Retinal pigment epithelial cell (primary cell): ENCODE measurements around the gene NRP1.

ENCODE experiments used
- DNase-seq: peaks from one replicate; pipeline ENCODE4 v3.0.0-alpha.2; 2010; ENCODE audit warnings: low read depth
- H3K4me3 ChIP-seq: 2 replicates; pipeline ENCODE4 v1.5.1; 2011; ENCODE audit warnings: mild to moderate bottlenecking, low read length, control low read depth, moderate library complexity
- TF ChIP-seq, protein P1 (sequence below): conservative IDR thresholded peaks from 2 replicates; pipeline ENCODE4 v1.5.1; 2011; ENCODE audit warnings: low read depth, low read length, control low read depth, inconsistent platforms

The NRP1 gene

DNA sequence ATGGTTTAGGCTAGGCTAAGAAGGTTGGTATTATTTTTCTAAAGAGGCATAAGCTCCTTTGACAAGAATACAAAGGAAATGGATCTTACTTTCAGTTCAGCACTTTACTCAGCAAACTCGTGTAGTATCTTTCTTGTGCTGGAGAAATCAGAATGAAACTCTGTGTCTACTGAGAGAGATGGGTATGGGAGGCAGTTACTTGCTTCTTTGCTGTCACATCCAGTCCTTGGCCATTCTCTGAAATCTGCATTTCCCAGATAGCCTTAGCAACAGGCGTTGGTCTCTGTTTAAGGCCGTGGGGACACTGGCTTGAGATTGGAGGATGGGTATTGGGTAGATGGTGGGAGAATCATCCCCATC is 180.5 kb downstream of the NRP1 start:
- no peak for DNase-seq
- TF ChIP-seq, protein P1, sequence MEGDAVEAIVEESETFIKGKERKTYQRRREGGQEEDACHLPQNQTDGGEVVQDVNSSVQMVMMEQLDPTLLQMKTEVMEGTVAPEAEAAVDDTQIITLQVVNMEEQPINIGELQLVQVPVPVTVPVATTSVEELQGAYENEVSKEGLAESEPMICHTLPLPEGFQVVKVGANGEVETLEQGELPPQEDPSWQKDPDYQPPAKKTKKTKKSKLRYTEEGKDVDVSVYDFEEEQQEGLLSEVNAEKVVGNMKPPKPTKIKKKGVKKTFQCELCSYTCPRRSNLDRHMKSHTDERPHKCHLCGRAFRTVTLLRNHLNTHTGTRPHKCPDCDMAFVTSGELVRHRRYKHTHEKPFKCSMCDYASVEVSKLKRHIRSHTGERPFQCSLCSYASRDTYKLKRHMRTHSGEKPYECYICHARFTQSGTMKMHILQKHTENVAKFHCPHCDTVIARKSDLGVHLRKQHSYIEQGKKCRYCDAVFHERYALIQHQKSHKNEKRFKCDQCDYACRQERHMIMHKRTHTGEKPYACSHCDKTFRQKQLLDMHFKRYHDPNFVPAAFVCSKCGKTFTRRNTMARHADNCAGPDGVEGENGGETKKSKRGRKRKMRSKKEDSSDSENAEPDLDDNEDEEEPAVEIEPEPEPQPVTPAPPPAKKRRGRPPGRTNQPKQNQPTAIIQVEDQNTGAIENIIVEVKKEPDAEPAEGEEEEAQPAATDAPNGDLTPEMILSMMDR = no peak
- no peak overlapping the region for H3K4me3 ChIP-seq

DNA sequence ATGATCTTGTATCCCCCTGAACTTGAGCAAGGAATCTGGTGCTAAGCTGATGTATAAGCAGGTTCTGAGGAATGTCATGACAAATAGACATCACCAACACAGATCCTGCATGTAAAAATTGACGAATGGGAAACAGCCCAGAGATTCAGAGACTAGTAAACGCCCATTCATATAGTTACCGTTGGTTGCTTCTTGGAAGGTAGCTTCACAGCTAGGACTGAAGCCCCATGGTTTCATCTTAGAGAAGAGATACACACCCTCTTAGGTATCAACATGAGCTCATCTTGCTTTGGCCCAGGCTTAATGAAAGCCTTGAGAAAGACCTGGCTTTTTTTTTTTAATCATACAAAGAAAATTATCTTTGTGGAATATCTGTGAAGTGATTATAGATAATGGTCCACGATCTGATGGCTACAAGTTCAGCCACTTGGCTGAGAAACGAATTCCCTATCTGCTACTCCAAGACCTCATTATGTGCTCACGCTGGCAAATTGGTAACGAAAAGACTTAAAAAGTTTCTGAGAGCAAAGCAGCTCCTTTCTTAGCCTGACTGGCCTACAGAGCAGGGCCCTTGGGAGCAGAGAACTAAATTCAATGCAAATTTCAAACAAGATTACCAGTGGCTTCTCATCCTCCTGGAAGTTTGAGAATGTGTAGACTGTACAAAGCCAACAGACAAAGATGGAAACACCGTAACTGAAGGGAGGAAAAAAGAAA is 181.1 kb downstream of the NRP1 start:
- no peak for DNase-seq
- TF ChIP-seq, protein P1 = no peak
- H3K4me3 ChIP-seq = no peak overlapping the region

DNA sequence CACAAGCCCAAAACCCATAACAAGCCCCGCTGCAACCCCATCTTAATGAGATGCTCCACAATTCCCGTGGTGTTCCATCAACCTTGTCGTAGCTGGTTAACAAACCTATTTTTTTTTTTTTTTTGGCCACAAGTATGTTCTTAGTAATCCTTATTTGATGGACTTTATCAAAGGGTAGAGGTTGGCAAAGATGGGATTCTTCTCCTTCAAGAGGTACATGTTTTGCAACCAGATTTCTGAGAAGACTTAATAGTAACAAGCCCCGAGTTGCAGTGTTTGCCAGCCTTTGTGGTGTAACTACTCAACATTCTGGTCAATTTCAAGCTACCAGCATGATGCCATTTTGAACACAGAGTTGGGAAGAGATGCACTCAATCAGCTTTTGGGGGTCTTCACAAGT is 181.7 kb downstream of the NRP1 start:
- DNase-seq = no peak
- H3K4me3 ChIP-seq = no peak overlapping the region
- TF ChIP-seq, protein P1 = no peak

DNA sequence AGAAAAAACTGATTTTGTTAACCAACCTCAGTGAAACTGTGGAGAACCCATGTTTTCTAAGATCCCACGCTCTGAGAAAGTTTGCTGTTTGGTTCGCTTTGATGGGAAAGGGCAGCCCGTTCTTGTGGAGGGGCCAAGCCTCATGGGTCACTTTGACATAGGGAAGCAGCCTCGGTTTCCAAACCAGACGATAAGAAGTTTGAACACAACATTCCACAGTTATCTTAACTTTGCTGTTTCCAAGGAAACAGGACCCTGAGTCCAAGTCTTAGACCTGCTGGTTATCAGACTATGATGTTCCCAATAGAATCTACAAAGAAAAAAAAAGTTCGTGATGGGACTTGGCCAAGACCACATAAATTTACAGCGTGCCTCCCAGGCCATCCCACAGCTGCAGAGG is 182.3 kb downstream of the NRP1 start:
- TF ChIP-seq, protein P1 = no peak
- no peak for DNase-seq
- H3K4me3 ChIP-seq = no peak overlapping the region

DNA sequence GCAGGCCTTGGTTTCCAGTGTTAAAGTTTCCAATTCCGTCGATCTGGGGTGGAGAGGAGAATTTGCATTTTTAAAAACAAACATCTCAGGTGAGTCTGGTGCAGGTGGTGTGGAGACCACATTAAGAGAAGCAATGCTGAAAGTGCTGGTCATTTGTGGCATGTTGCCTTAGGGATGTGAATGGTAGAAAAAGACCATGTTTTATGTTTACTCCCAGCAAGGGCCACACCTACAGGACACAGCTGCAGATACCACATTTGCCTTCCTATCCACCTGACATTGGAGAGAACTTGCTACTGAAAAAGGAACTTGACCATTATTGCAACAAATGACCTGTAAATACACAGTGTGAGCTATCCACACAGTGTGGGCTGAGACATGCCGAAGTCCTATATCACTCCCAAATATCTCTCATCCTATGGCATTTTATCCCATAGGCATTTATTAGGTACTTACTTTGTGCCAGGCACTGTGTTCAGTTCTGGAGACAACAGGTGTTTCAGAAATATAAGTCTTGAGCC is 183.1 kb downstream of the NRP1 start:
- H3K4me3 ChIP-seq = no peak overlapping the region
- TF ChIP-seq, protein P1 = no peak
- DNase-seq = no peak

DNA sequence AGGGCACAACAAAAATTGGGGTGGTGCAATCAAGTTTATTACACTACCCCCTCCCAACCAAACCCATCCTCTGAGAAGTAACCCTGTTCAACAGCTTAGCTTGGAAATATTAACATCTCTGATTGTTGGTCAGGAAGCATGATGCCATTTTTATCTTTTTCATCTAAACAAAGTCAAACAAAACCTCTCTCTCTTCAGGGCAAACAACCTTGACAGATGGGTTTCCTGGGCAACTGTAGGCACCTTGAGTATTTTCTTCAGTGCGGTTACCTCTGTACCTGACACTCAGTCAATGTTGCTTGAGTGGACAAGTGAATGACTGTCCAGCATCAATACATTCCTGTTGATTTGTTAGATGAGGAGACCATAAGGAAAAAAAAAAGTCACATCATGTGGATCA is 183.6 kb downstream of the NRP1 start:
- TF ChIP-seq, protein P1 = no peak
- no peak for DNase-seq
- H3K4me3 ChIP-seq = no peak overlapping the region

DNA sequence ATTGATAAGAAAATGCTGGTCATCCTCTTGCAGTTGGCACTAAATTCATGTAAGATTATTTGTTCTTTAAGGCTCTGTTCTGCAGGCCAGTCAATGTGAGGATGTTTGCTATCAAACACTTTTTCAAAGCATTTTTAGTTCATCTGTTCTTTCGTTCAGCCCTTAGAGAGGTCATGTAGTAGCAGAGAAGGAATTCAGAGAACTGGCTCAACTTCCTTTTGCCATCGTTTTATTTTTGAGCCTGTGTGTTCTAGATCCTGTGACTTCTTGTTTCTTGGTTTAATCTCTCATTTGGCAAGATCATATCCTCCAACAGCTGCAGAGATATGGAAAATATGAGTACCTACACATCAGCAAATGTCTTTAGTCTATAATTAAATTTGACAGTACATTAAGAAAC is 184.3 kb downstream of the NRP1 start:
- TF ChIP-seq, protein P1 = no peak
- no peak for DNase-seq
- no peak overlapping the region for H3K4me3 ChIP-seq
